ENCODE data around the gene TRIM40. TPM values are rescaled to one million over a fixed set of nuclear protein-coding genes. Genes with fewer than 3 reads are reported as not detected.

The TRIM40 gene
- total and polyA plus RNA-seq, 2 of the 13 experiments (the other 11 are each of a cell fraction or from before 2014, with no cell fraction given): 0.58 TPM; not detected in 1

DNA sequence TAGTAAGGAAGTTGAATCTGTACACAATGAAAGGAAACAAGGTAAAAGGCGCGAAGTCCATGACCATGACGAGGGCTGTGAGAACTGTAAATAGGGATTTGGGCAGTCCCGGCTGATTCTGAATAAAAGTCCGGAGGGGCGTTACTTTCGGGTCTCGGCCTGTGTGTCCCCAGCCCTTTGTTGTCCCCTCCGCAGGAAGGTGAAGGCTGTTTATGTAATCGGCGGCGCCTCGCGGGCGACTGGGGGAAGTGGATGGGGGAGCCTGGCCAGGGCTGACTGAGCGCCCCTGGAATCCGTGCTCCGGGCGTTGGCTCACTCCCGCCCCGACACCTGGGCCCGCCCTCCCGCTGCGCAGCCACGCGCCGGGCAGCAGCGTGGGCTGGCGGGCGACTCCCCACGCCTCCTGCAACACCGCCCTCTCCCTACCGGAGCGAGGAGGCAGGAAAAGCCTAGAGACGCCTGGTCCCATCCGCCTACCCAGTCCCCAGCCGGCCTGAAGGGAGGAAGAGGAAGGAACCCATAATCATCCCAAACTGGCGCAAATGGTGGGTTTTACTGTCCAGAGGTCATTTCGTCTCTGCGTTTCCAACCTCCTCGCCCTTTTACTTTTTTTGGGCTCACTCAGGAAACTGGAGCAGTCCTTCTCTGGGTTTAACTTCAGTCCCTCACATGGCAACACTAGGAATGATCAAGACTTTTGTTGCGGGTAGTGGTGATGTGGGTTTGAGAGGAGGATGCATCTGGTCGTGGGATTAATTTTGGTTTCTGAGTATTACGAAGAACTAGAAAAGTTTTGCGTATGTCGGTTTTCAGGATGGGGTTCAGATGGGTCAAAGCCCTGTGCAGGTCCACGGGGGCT, 35.1 kb upstream of the TRIM40 start (continued):
- TF ChIP-seq ZNF777 (CRISPR knock-in tag; IDR thresholded peaks at IDR 0.05) (no peak), ZNF224 (CRISPR knock-in tag; IDR thresholded peaks at IDR 0.05) (peak; percentile 50; the same call in 1 of the 2 replicates), CREM (IDR thresholded peaks at IDR 0.05) (peak; percentile 74), CREM (CRISPR knock-in tag; IDR thresholded peaks at IDR 0.05) (no peak), RFXAP (CRISPR knock-in tag; IDR thresholded peaks at IDR 0.05; ENCODE audit: borderline replicate concordance) (no peak; the same call in 1 of the 2 replicates), ZNF775 (CRISPR knock-in tag; IDR thresholded peaks at IDR 0.05; ENCODE audit: borderline replicate concordance) (peak; percentile 56; the same call in 1 of the 2 replicates), KDM4B (CRISPR knock-in tag; IDR thresholded peaks at IDR 0.05) (no peak), NR1H2 (CRISPR knock-in tag; IDR thresholded peaks at IDR 0.05; ENCODE audit: borderline replicate concordance, low read depth) (no peak; the same call in 1 of the 2 replicates), GTF3A (CRISPR knock-in tag; conservative IDR thresholded peaks at IDR 0.05) (0 out of 2 replicates have a peak, but pooled peaks have one; percentile 65), REST (IDR thresholded peaks at IDR 0.05; ENCODE audit: borderline replicate concordance in 1 of 2, low read depth in 1 of 2, low read length in 2 of 2) (0 out of 4 replicates have a peak, but pooled peaks of 1 of the 2 experiments have one; percentile 50), ZNF678 (CRISPR knock-in tag; IDR thresholded peaks at IDR 0.05) (peak; percentile 45; the same call in 1 of the 2 replicates), GZF1 (CRISPR knock-in tag; IDR thresholded peaks at IDR 0.05) (no peak), ZNF770 (CRISPR knock-in tag; IDR thresholded peaks at IDR 0.05) (peak; percentile 43; the same call in 1 of the 2 replicates), ZNF138 (CRISPR knock-in tag; IDR thresholded peaks at IDR 0.05; ENCODE audit: low read depth) (0 out of 2 replicates have a peak, but pooled peaks have one; percentile 68), SOX13 (IDR thresholded peaks at IDR 0.05) (peak; percentile 51; the same call in 1 of the 2 replicates), SOX13 (CRISPR knock-in tag; conservative IDR thresholded peaks at IDR 0.05 in 1 of 2, IDR thresholded peaks at IDR 0.05 in 1 of 2) (peak in 1 of 2 experiments; percentile 82; a peak in 2 of 4 replicates), ZSCAN5A (CRISPR knock-in tag; IDR thresholded peaks at IDR 0.05; ENCODE audit: borderline replicate concordance) (no peak), ZNF569 (CRISPR knock-in tag; IDR thresholded peaks at IDR 0.05; ENCODE audit: borderline replicate concordance) (no peak), TBL1XR1 (IDR thresholded peaks at IDR 0.05; ENCODE audit: borderline replicate concordance, low read length, partially characterized antibody) (no peak), MAFG (CRISPR knock-in tag; IDR thresholded peaks at IDR 0.05) (no peak)
- TF ChIP-seq, protein P1, sequence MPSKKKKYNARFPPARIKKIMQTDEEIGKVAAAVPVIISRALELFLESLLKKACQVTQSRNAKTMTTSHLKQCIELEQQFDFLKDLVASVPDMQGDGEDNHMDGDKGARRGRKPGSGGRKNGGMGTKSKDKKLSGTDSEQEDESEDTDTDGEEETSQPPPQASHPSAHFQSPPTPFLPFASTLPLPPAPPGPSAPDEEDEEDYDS (CRISPR knock-in tag; IDR thresholded peaks at IDR 0.05): no peak; the same call in 1 of the 2 replicates

All from HepG2 (cell line).